ENCODE measurements around the gene CXXC4. TPM values are rescaled to one million over a fixed set of nuclear protein-coding genes. Genes with fewer than 3 reads are reported as not detected.

The CXXC4 gene
- total and polyA plus RNA-seq, 2 of the 13 experiments (the other 11 are each of a cell fraction or from before 2014, with no cell fraction given) = not detected

GRCh38 chr4:104502471-104502870, 7.8 kb upstream of the CXXC4 start (continued):
- TF ChIP-seq ZNF142 (CRISPR knock-in tag; IDR thresholded peaks at IDR 0.05) (no peak), ZNF746 (CRISPR knock-in tag; IDR thresholded peaks at IDR 0.05) (no peak), KDM5B (CRISPR knock-in tag; IDR thresholded peaks at IDR 0.05; ENCODE audit: borderline replicate concordance) (no peak), MEF2D (CRISPR knock-in tag; IDR thresholded peaks at IDR 0.05) (no peak)

- 13% methylated on average over 3 of the region's 3 CpGs for WGBS (ENCODE audit: low lambda C conversion rate)
- ChIA-PET CTCF (ENCODE audit: low intra/inter-chr PET ratio, low total read pairs) (no interaction called here), POLR2A (no interaction called here)
- H3K27ac ChIP-seq (ENCODE audit: extremely low read length, insufficient read depth, low read length) = no peak overlapping the region
- H3K9ac ChIP-seq (ENCODE audit: insufficient read depth, low read depth, low read length) = no peak overlapping the region
- DNase-seq (ENCODE audit: low spot score) (no peak), ATAC-seq (no peak), FAIRE-seq (no peak)
- H3K9me3 ChIP-seq (ENCODE audit: low read length) = no peaks in the 10 kb centered on the region
- no peak for TF ChIP-seq NR2F6 (IDR thresholded peaks at IDR 0.05)
- no peak for TF ChIP-seq NR2F6 (CRISPR knock-in tag; IDR thresholded peaks at IDR 0.05)
- no peak for TF ChIP-seq MTF1 (CRISPR knock-in tag; IDR thresholded peaks at IDR 0.05)
- no peak for TF ChIP-seq ZNF20 (CRISPR knock-in tag; IDR thresholded peaks at IDR 0.05)
- TF ChIP-seq ZNF772 (CRISPR knock-in tag; IDR thresholded peaks at IDR 0.05) = no peak
- TF ChIP-seq RERE (CRISPR knock-in tag; IDR thresholded peaks at IDR 0.05; ENCODE audit: low read depth) = no peak
- no peak for TF ChIP-seq JUN (CRISPR knock-in tag; IDR thresholded peaks at IDR 0.05)
- H3K79me2 ChIP-seq (ENCODE audit: insufficient read depth, low read length) = no peaks in the 10 kb centered on the region
- H3K36me3 ChIP-seq (replicated peaks in 1 of 2; ENCODE audit: control insufficient read depth in 1 of 2, insufficient read depth in 2 of 2, low read length in 2 of 2) = no peaks in the 10 kb centered on the region
- no peaks in the 10 kb centered on the region for H4K20me1 ChIP-seq (ENCODE audit: insufficient read depth, low read length)
- no TSS peak for BruUV-seq (replicated peaks)
- intact Hi-C loops (cut with micrococcal nuclease; ENCODE audit: unreplicated experiment) = no loop called here
- no peak overlapping the region for H3K4me3 ChIP-seq (replicated peaks in 1 of 3; ENCODE audit: insufficient read depth in 1 of 3, low read depth in 2 of 3, low read length in 3 of 3)
- no peaks in the 10 kb centered on the region for H3K4me1 ChIP-seq (ENCODE audit: insufficient read depth, low read length)
- in situ Hi-C loops (cut with HindIII; ENCODE audit: extremely low pct_ligation_motif_present, low pct_unique_long_range_greater_than_20kb) = no loop called here
- H3K27me3 ChIP-seq (ENCODE audit: control insufficient read depth in 1 of 2, insufficient read depth in 2 of 2, low read length in 2 of 2) = no peaks in the 10 kb centered on the region
- no peak overlapping the region for H3K4me2 ChIP-seq (ENCODE audit: low read depth, low read length)
- H2AFZ ChIP-seq (ENCODE audit: low read length) = no peak overlapping the region
Measured at GRCh38 chr4:104501290-104501689, 6.6 kb upstream of the CXXC4 start.

Measured in HepG2 (cell line).